Activated CD8-positive, alpha-beta memory T cell treated with anti-CD3 and anti-CD28 coated beads for 36 hours (primary cell): ENCODE measurements around the gene HOXD8. TPM values are rescaled to one million over a fixed set of nuclear protein-coding genes. Genes with fewer than 3 reads are reported as not detected.

Experiments
- CTCF ChIA-PET: fragments of 350-600 bp; sonication (Branson Sonifier 250); formaldehyde crosslinking; loops from one replicate; lab custom pipeline; 2021; ENCODE audit warnings: antibody characterized with exemption; lab: Charles Lee
- POLR2A ChIA-PET: fragments of 350-600 bp; sonication (Branson Sonifier 250); formaldehyde crosslinking; loops from one replicate; lab custom pipeline; 2021; ENCODE audit warnings: antibody characterized with exemption; lab: Charles Lee
- total RNA-seq, 2 experiments: library from RNA; stranded (reverse); gene quantifications; one replicate each; pipeline ENCODE4 v1.2.3, GENCODE V29; 2021

Gene HOXD8
- total RNA-seq, 2 experiments from 2014 or later, result not detected

DNA sequence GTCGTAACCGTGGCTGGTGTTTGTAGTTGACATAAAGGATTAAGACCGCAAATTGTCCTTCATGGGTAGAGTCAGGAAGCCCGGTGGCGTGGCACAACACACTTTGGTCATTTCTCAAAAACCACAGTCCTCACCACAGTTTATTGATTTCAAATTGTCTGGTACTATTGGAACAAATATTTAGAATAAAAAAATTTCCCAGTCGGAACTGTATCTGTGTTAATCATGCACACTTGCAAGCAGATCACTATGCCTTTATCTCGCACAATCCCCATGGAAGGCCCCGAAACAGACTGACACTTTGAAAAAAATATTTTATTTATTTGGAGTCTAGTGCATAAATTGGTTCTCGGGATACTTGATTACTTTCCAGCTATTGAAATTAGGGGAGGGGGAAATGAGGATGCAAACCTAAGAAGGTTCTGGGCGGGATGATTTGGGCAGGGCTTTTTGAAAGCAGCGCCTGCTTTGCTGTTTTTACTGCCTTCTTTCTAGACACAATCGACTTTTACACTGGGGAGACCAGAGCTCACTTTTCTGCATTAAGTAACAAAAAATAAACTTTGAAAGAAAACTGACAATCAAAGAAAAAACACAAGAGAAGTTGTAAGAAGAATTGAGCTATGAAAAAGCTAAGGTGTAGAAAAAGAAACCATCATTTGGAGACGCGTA is 43.5 kb downstream of the HOXD8 start:
- ChIA-PET POLR2A (no interaction called here), CTCF (interaction anchor here (0.7 kb wide), 1 partner anchor 85 kb away, joined by 3 read pairs; no protein-coding TSS in a partner anchor)

DNA sequence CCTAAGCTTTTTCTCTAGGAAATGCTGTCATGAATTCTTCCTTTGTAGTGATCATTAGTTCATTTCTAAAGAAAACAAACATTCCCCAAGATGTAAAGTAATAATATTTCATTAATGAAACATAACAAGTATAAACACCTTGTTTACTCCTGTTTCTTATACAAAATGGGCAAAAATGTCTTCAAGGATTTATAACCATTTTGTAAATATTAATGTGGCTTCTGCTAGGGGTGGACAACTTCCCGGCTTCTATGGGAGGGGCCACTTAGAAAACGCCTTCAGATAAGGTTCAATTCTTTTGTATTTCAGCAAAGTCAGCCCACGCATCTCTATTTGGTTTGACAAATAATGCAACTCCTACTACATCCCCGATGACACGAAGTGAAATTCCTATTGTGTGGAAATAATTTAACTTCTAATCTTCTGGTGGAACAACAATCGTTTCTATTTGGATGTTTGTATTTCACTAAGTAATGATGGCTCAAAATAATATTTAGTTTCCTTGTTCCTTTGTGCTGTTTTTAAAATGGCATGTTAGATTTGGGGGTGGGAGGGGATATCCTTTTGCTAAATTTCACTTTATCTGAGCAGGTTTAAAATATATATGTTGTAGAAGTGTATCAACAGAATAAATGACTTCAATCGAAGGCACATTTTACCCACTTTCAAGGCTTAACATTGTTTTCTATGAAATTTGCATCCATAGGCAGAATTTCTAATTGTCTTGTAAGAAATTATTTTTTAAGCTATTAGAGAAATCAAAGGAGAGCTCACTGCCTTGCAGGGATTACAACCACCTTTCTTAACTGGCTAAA is 44.3 kb downstream of the HOXD8 start:
- CTCF ChIA-PET, result interaction anchor here (0.7 to 1.4 kb wide), 2 partner anchors 47 to 84 kb away, joined by 3 read pairs; no protein-coding TSS in a partner anchor
- POLR2A ChIA-PET, result no interaction called here

DNA sequence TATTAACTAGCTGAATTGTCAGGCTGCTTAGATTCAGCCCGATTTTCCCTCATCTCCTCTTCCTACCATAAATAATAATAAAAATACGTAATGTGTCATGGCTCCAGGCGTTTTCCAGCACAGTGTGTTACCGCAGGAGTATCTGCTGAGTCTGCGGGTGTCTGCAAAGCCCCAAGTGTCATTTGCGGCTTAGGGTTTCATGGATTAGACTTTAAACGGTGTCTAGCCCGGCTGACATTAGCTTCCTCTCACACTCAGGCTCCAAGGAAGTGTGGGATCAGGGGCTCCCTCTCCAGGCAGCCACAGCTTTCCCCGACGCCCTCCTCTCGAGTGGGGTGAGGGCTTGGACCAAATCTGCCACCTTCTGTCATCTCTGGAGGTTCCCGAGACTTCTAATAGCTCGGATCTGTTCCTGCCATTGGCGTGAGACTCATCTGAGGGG is 44.9 kb downstream of the HOXD8 start:
- CTCF ChIA-PET, result interaction anchor here (1.4 kb wide), 1 partner anchor 47 kb away, joined by 3 read pairs; no protein-coding TSS in a partner anchor
- POLR2A ChIA-PET, result no interaction called here

DNA sequence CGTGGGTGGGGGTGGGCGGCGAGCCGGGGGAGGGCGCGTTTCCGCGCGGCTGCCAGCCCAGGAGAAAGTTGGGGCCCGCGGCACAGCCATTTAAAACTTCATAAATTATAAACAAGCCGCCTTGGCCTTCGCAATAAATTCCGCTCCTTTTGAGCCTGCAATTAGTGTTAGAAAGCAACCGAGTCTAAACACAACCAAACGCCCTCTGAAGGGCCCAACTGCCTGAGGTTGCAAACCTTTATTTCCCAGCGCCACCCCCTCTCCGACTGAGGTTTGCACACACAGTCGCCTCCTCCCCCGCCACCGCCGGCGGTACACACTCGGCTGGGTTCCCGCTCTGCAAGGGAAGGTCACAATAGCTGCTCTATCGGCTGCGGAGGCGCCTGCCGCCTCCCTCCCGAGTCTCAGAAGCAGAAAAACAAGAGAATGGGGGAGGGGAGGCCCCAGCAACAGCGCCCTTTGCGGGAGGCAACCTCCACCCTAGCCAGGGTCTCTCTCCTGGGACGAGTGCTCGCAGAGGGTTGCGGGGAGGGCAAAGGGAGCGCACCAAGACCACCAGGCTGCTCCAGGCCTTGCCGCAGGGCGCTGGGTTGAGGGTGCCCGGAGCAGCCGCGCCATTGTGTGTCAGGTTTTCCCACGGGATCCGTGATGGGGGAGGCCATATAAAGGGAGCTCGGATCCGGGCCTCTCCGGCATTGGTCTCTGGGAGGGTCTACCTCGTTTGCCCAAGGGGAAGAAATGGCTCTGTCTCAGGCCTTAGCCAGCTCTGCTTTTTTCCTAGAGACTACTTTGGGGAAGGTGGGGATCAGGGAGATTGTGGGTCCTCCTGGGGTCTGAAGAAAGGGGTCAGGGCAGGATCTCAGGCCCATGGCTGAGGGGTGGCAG is 45.6 kb downstream of the HOXD8 start:
- ChIA-PET POLR2A (no interaction called here), CTCF (interaction anchor here (1.4 kb wide), 1 partner anchor 48 kb away, joined by 3 read pairs; no protein-coding TSS in a partner anchor)

DNA sequence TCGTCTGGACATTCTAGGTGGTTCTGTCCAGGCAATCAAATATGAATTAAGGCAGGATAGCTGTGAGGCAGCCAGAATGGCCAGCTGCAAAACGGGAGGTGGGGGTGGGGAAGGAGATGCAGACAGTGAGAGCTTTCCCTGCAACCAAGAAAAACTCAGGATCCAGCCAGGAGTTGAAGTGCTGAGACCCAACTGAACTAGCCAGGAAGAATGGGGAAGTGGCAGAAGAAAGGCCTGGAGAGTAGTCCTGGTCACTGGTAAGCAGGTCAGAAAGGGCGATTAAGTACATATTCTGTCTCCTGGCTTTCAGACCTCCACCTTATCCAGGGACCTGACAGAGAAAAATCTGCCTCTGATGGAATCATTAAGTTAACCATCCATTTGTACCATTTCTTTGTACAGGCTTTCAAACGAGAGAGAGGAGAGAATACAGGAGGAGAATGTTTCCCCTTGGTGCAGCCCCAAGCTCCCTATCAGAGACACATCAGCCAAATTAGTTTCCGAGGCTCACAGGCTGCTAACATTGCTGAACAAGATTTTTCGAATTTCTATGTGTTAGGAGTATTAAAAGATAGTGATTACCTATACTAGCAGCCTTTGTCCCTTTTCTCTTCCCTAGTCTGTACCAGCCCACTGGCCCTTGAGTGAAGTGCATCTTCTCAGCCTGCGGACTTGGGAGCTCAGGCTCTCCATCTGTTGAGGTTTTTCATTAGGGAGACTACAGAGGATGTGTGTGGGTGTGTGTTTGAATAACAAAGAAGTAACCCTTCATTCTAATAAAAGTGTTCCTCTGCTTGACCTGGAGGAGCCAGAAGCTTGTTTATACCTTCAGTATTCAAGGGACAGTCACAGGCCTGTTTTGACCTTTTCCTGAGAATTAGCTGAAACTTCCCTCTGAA is 46.5 kb downstream of the HOXD8 start:
- POLR2A ChIA-PET, result no interaction called here
- CTCF ChIA-PET, result no interaction called here

DNA sequence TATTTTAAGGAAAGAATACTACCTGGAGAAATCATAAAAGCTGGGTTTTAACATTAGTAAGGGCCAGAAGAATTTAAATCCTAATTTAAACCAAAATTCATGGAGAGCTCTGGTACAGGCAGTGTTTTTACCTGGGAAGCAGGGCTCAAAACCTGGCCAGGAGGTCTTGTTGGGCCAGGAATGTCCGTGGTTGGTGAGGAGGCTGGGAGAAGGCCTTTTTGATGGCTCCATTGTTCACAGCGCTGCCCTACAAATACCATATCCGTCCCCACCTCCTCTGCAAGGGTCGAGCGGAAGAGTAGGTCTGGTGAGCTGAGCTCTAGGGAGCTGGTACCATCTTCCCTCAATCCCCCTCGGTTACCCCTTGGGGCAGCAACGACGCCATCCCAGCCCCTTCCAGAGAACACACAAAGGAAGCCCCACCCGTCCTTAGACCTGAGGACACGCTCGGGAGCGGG is 48.1 kb downstream of the HOXD8 start:
- ChIA-PET CTCF (interaction anchor here (1.5 kb wide), 1 partner anchor 51 kb away, joined by 3 read pairs; no protein-coding TSS in a partner anchor), POLR2A (no interaction called here)

DNA sequence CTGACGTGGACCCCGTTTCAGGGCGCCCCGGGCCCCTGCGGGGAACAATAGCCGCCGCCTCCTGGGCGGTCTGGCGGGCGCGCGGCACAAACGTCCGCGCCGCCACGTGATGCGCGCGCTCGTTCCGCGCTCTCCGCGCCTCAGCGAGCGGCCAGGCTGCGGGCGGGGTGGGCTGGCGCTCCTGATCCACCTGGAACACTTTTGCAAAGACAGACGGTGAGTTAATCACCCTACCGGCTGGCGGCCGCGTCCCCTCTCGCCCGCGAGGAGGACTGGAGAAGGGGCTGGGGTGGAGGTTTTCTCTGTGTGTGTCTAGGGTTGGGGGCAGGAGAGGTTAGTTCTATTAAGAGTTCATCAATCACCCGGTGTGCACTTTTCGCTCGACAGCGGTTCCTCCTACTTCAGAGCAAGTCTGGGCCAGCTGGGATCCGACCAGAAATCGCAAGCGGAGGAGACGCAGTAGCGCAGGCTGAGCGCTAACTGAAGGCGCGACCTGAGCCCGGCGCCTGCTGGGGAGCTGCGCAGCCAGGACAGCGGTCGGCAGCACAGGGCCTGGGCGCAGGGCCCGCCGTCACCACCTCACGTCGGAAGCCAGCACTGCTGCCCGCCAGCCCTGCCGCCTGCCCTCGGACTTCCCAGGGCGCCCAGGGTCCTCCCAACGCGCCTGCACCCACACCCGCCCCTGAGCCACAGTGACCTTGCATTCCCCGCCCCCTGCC is 48.7 kb downstream of the HOXD8 start:
- POLR2A ChIA-PET, result no interaction called here
- CTCF ChIA-PET, result interaction anchor here (1.5 kb wide), 1 partner anchor 51 kb away, joined by 3 read pairs; no protein-coding TSS in a partner anchor

DNA sequence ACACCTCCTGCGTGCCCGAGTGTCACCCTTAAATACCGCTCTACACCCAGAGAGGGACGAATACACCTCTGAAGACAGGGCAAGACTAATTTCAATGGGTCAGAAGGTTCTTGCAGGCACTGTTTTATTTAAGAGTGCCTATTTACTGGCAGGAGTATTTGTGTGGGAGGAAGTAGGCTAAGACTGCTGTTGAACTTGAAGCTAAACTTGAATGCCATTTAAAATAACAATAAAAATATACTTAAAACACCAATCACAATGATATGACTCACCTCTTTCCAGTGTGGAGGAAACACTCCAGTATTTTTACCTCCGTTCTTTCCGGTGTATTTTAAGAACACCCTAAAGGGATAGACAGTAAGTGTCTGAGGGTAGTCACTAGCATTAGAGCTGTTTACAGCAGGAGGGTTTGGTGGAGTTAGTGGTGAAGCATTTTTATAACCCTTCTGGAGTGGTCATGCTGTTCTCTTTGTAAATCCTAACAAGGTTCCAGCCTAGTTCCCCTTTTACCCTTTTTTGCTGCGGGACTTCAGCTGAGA is 49.3 kb downstream of the HOXD8 start:
- POLR2A ChIA-PET, result no interaction called here
- CTCF ChIA-PET, result no interaction called here

DNA sequence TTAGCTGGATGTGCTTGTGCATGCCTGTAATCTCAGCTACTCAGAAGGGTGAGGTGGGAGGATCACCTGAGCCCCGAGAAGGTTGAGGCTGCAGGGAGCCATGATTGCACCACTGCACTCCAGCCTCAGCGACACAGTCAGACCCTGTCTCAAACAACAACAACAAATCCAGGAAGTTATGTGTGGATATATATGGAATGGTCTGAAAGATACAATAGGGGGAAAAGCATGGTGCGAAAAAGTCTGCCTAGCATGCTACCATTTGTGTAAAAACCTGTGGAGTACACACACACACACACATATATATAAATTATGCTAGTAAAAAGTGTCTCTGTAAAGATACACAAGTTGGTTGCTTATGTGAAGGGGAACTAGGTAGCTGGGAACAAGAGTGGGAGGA is 52.0 kb downstream of the HOXD8 start:
- POLR2A ChIA-PET, result no interaction called here
- CTCF ChIA-PET, result no interaction called here

Other genes starting within 250 kb of the HOXD8 start
- 10 to 100 TPM; 38.3 to 42.9 TPM for gene LNPK, start 127.4 kb upstream of the HOXD8 start, total RNA-seq
- gene EVX2, start 45.7 kb upstream of the HOXD8 start, total RNA-seq, result not detected
- not detected for gene HOXD13, start 37.0 kb upstream of the HOXD8 start, total RNA-seq
- gene HOXD12, start 29.9 kb upstream of the HOXD8 start, total RNA-seq, result not detected
- not detected for gene HOXD11, start 22.4 kb upstream of the HOXD8 start, total RNA-seq
- gene HOXD10, start 12.9 kb upstream of the HOXD8 start, total RNA-seq, result not detected
- not detected for gene HOXD9, start 7.0 kb upstream of the HOXD8 start, total RNA-seq
- not detected for gene HOXD4, start 21.8 kb downstream of the HOXD8 start, total RNA-seq
- not detected for gene HOXD3, start 27.6 kb downstream of the HOXD8 start, total RNA-seq
- not detected for gene HOXD1, start 59.0 kb downstream of the HOXD8 start, total RNA-seq
- 10 to 100 TPM; 27.4 to 28.6 TPM for gene MTX2, start 139.7 kb downstream of the HOXD8 start, total RNA-seq